Measurements from ENCODE around the gene CPPED1.

GRCh38 chr16:12682432-12683165 lies 121.1 kb downstream of the CPPED1 start:
- no peak for TF ChIP-seq ZNF629 (tag by site-specific recombination; IDR thresholded peaks at IDR 0.05)
- TF ChIP-seq ZNF558 (tag by site-specific recombination; IDR thresholded peaks at IDR 0.05), result no peak
- no peak for TF ChIP-seq REST (tag by site-specific recombination; IDR thresholded peaks at IDR 0.05)
- no peak for TF ChIP-seq CTCF (tag by site-specific recombination; IDR thresholded peaks at IDR 0.05)
- TF ChIP-seq ZNF404 (tag by site-specific recombination; IDR thresholded peaks at IDR 0.05), result no peak
- TF ChIP-seq ZNF449 (tag by site-specific recombination; IDR thresholded peaks at IDR 0.05), result no peak
- no peak for TF ChIP-seq ZNF311 (tag by site-specific recombination; IDR thresholded peaks at IDR 0.05; ENCODE audit: borderline replicate concordance)
- no peak for TF ChIP-seq ZNF394 (tag by site-specific recombination; IDR thresholded peaks at IDR 0.05; ENCODE audit: borderline replicate concordance)
- TF ChIP-seq OVOL3 (tag by site-specific recombination; IDR thresholded peaks at IDR 0.05), result no peak
- no peak for TF ChIP-seq ZNF830 (tag by site-specific recombination; IDR thresholded peaks at IDR 0.05; ENCODE audit: low read depth)
- TF ChIP-seq ZNF16 (tag by site-specific recombination; IDR thresholded peaks at IDR 0.05; ENCODE audit: low read depth), result no peak
- TF ChIP-seq ELK4 (IDR thresholded peaks at IDR 0.05; ENCODE audit: borderline replicate concordance, low read depth, low read length), result no peak
- TF ChIP-seq ZFHX2 (tag by site-specific recombination; conservative IDR thresholded peaks at IDR 0.05), result no peak
- TF ChIP-seq GFI1B (tag by site-specific recombination; IDR thresholded peaks at IDR 0.05), result no peak
